Ascending aorta (tissue), 2 donors: ENCODE measurements around the gene SPTBN5. TPM values are rescaled to one million over a fixed set of nuclear protein-coding genes. Genes with fewer than 3 reads are reported as not detected.

ENCODE experiments used
- DNase-seq, 2 donors: peaks; one replicate each; pipeline ENCODE4 v3.0.0-alpha.2; 2019; ENCODE audit warnings: low spot score in 2 of 2
- H3K27ac ChIP-seq, 2 donors: fragments of 200-600 bp; sonication (generic); one replicate each; pipeline ENCODE4 v1.5.1; 2016 to 2017; ENCODE audit warnings: mild to moderate bottlenecking in 1 of 2
- H3K27me3 ChIP-seq: fragments of 200-600 bp; sonication (generic); one replicate; pipeline ENCODE4 v1.5.1; 2017
- H3K36me3 ChIP-seq, 2 donors: fragments of 200-600 bp; sonication (generic); one replicate each; pipeline ENCODE4 v1.5.1; 2016
- H3K4me1 ChIP-seq, 2 donors: fragments of 200-600 bp; sonication (generic); one replicate each; pipeline ENCODE4 v1.5.1; 2016 to 2017; ENCODE audit warnings: mild to moderate bottlenecking in 1 of 2
- H3K4me3 ChIP-seq, 2 donors: fragments of 200-600 bp; sonication (generic); one replicate each; pipeline ENCODE4 v1.5.1; 2016 to 2017; ENCODE audit warnings: mild to moderate bottlenecking in 1 of 2
- H3K9me3 ChIP-seq, 2 donors: fragments of 200-600 bp; sonication (generic); one replicate each; pipeline ENCODE4 v1.5.1; 2016
- intact Hi-C: fragments of 100-400 bp; cut with DNase I; formaldehyde crosslinking; loops from one replicate; pipeline ENCODE4 v1.15.1; 2023
- total RNA-seq: library from RNA; depleted of rRNA; stranded (reverse); fragments of >200 nt; gene quantifications from one replicate; pipeline ENCODE4 v1.1.0, GENCODE V29; 2016
- TF ChIP-seq, protein P1 (sequence below), 3 experiments: fragments of 200-600 bp in 2 of 3; fragments of 450-650 bp in 1 of 3; sonication (generic) in 2 of 3; IDR thresholded peaks; one replicate each; pipeline ENCODE4 v1.5.1; 2016 to 2019; ENCODE audit warnings: antibody characterized with exemption in 3 of 3, mild to moderate bottlenecking in 1 of 3, moderate library complexity in 1 of 3

SPTBN5 gene
- total RNA-seq, 1 donor from 2014 or later: 1.5 TPM

DNA sequence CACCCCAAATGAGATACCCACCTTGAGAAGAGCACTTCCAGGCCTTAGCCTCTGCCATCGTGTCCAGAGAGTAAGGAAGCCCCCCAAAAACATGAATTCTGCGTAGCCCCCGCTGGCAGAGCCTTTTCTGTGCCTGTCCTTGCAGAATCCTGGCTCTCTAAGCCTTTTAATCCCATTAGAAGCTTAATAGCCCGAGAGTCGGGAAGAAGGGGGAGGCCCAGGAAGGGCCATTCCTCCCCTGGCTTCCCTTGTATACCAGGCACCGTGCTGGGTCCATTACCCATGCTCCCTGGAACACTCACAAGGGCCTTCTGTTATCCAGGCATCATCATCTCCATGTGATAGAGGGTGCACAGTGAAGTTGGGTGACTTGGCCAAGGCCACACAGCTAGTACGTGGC is 7.1 kb downstream of the SPTBN5 start:
- Histone ChIP-seq H3K36me3 (no peaks in the 10 kb centered on the region), H3K27ac (no peak overlapping the region), H3K4me3 (no peak overlapping the region), H3K4me1 (peaks cover 0 to 7% of the 10 kb centered on the region in 2 donors), H3K9me3 (no peaks in the 10 kb centered on the region), H3K27me3 (no peaks in the 10 kb centered on the region)
- no peak for DNase-seq
- intact Hi-C loops: no loop called here
- TF ChIP-seq, protein P1, sequence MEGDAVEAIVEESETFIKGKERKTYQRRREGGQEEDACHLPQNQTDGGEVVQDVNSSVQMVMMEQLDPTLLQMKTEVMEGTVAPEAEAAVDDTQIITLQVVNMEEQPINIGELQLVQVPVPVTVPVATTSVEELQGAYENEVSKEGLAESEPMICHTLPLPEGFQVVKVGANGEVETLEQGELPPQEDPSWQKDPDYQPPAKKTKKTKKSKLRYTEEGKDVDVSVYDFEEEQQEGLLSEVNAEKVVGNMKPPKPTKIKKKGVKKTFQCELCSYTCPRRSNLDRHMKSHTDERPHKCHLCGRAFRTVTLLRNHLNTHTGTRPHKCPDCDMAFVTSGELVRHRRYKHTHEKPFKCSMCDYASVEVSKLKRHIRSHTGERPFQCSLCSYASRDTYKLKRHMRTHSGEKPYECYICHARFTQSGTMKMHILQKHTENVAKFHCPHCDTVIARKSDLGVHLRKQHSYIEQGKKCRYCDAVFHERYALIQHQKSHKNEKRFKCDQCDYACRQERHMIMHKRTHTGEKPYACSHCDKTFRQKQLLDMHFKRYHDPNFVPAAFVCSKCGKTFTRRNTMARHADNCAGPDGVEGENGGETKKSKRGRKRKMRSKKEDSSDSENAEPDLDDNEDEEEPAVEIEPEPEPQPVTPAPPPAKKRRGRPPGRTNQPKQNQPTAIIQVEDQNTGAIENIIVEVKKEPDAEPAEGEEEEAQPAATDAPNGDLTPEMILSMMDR (IDR thresholded peaks at IDR 0.05): no peak

DNA sequence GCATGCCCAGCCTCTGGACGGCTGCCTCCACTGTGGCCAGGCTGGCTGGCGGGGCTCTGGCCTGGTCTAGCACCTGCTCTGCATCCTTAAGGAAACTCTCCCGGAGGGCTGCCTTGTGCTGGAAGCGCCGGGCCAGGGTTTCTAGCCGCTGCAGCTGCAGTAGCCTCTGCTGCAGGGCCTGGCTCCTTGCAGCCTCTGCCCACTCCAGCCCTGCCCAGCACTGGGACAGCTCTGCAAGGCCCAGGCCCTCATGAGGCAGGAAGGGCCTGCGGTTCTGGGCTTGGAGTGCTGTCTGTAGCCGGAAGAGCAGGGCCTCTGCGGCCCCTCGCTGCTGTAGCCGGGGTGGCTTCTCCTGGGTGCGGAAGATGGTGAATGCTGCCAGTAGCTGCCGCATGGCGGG is 8.0 kb downstream of the SPTBN5 start:
- intact Hi-C loops: no loop called here
- TF ChIP-seq, protein P1 (IDR thresholded peaks at IDR 0.05): no peak

DNA sequence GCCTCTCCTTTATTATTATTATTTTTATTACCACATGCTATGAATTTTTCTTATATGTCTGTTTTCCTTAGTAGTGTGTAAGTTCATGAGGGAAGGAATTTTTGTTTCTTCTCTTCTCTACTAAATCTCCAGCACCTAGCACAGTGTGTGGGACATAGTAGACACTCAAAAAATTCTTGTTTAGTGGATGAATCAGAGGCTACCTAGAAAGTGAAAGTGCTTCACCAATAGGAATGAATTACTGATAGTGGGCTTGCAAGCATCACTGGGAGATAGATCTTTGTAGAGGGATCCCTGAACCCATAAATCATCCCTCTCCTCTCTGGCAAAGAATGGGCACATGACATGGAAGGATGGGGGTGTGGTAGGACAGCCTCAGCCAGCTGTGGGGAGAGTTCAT is 8.5 kb downstream of the SPTBN5 start:
- Histone ChIP-seq H3K27me3 (no peaks in the 10 kb centered on the region), H3K27ac (no peak overlapping the region), H3K4me1 (peaks cover 0 to 10% of the 10 kb centered on the region in 2 donors), H3K4me3 (no peak overlapping the region), H3K9me3 (no peaks in the 10 kb centered on the region), H3K36me3 (no peaks in the 10 kb centered on the region)
- TF ChIP-seq, protein P1 (IDR thresholded peaks at IDR 0.05): no peak
- intact Hi-C loops: no loop called here
- DNase-seq: no peak

More for the DNA sequence above, 8.0 kb downstream of the SPTBN5 start:
- no peaks in the 10 kb centered on the region for H3K36me3 ChIP-seq
- no peak for DNase-seq
- no peaks in the 10 kb centered on the region for H3K27me3 ChIP-seq
- no peak overlapping the region for H3K4me3 ChIP-seq
- peaks cover 0 to 10% of the 10 kb centered on the region in 2 donors for H3K4me1 ChIP-seq
- no peaks in the 10 kb centered on the region for H3K9me3 ChIP-seq
- H3K27ac ChIP-seq: no peak overlapping the region

DNA sequence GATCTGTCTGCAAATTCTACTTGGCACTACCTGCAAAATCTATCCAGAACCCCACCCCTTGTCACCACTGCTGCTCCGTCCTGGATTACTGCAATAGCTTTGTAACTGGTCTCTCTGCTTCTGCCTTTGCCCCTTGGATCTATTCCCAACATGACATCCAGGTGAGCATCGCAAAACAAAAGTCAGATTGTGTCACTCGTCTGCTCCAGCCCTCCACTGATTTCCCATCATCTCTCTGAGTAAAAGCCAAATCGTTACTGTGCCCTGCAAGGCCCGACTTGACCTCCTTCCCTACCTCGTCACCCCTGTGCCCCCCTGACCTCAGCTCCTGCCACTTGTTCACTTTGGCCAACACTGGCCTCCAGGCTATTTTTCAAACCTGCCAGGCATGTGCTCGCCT is 9.4 kb downstream of the SPTBN5 start:
- no peak overlapping the region for H3K4me3 ChIP-seq
- intact Hi-C loops: no loop called here
- no peak for DNase-seq
- no peaks in the 10 kb centered on the region for H3K27me3 ChIP-seq
- TF ChIP-seq, protein P1 (IDR thresholded peaks at IDR 0.05): no peak
- H3K36me3 ChIP-seq: no peaks in the 10 kb centered on the region
- H3K27ac ChIP-seq: no peak overlapping the region
- peaks cover 0 to 10% of the 10 kb centered on the region in 2 donors for H3K4me1 ChIP-seq
- no peaks in the 10 kb centered on the region for H3K9me3 ChIP-seq

DNA sequence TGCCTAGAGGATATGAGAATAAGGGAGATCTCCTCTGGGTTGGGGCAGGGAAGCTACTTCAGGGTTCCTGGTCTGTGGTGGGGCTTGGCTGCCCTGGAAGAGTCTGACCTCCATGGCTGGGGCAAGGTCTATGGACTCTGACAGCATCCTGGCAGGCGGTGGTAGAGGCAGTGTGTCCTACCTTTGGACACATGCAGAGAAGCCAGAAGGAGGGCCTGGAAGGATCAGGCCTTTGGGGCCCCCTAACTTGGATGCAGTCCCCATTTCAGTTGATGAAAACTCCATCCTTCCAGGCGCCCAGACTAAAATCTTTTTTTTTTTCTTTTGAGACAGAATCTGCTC is 10.4 kb downstream of the SPTBN5 start:
- no peak for DNase-seq
- Histone ChIP-seq H3K27ac (no peak overlapping the region), H3K36me3 (no peaks in the 10 kb centered on the region), H3K27me3 (no peaks in the 10 kb centered on the region), H3K4me3 (no peak overlapping the region), H3K9me3 (no peaks in the 10 kb centered on the region), H3K4me1 (peaks cover 0 to 10% of the 10 kb centered on the region in 2 donors)
- TF ChIP-seq, protein P1 (IDR thresholded peaks at IDR 0.05): no peak
- intact Hi-C loops: no loop called here
